Mesendoderm (in vitro differentiated cells): Measurements from ENCODE around the gene BOD1.

Source experiments
- DNase-seq: peaks from one replicate; pipeline ENCODE4 v3.0.0; 2013
- H2AK5ac ChIP-seq: 2 replicates; pipeline ENCODE4 v1.6.1; 2013; ENCODE audit warnings: low read length, inconsistent platforms
- H2BK120ac ChIP-seq: 2 replicates; pipeline ENCODE4 v1.6.1; 2013; ENCODE audit warnings: low read depth, mild to moderate bottlenecking, low read length, moderate library complexity, mixed read lengths
- H2BK15ac ChIP-seq: replicated peaks from 2 replicates; pipeline ENCODE4 v1.6.1; 2013; ENCODE audit warnings: low read depth, mild to moderate bottlenecking, moderate library complexity
- H2BK5ac ChIP-seq: 2 replicates; pipeline ENCODE4 v1.6.1; 2013; ENCODE audit warnings: low read length, inconsistent platforms
- H3K18ac ChIP-seq: 2 replicates; pipeline ENCODE4 v1.6.1; 2013; ENCODE audit warnings: mild to moderate bottlenecking, low read length, mixed read lengths
- H3K23ac ChIP-seq: one replicate; pipeline ENCODE4 v1.6.1; 2013; ENCODE audit warnings: low read length
- H3K27ac ChIP-seq: 2 replicates; pipeline ENCODE4 v1.5.1; 2013; ENCODE audit warnings: low read depth, mild to moderate bottlenecking, inconsistent platforms, low read length, moderate library complexity
- H3K27me3 ChIP-seq: 2 replicates; pipeline ENCODE4 v1.6.1; 2013; ENCODE audit warnings: low read length, control low read depth, mild to moderate bottlenecking, inconsistent platforms; ENCODE audit not compliant: insufficient read depth, poor library complexity
- H3K36me3 ChIP-seq: 2 replicates; pipeline ENCODE4 v1.6.1; 2013; ENCODE audit warnings: low read length, inconsistent platforms; ENCODE audit not compliant: control insufficient read depth, insufficient read depth
- H3K4ac ChIP-seq: one replicate; pipeline ENCODE4 v1.6.1; 2013; ENCODE audit warnings: low read depth, mild to moderate bottlenecking, low read length, moderate library complexity
- H3K4me1 ChIP-seq: 2 replicates; pipeline ENCODE4 v1.6.1; 2013; ENCODE audit warnings: low read depth, low read length, inconsistent platforms; ENCODE audit not compliant: control insufficient read depth
- H3K4me2 ChIP-seq: 2 replicates; pipeline ENCODE4 v1.6.1; 2013; ENCODE audit warnings: low read length
- H3K4me3 ChIP-seq: 2 replicates; pipeline ENCODE4 v1.5.1; 2013; ENCODE audit warnings: mild to moderate bottlenecking, low read length
- H3K56ac ChIP-seq: one replicate; pipeline ENCODE4 v1.6.1; 2013; ENCODE audit warnings: low read length
- H3K79me1 ChIP-seq: 2 replicates; pipeline ENCODE4 v1.6.1; 2013; ENCODE audit warnings: low read length, inconsistent platforms
- H3K79me2 ChIP-seq: 2 replicates; pipeline ENCODE4 v1.6.1; 2013; ENCODE audit warnings: mild to moderate bottlenecking, low read length; ENCODE audit not compliant: control insufficient read depth, insufficient read depth
- H3K9ac ChIP-seq: 2 replicates; pipeline ENCODE4 v1.6.1; 2013; ENCODE audit warnings: low read length, inconsistent platforms
- H4K5ac ChIP-seq: one replicate; pipeline ENCODE4 v1.6.1; 2013; ENCODE audit warnings: low read length
- H4K8ac ChIP-seq: one replicate; pipeline ENCODE4 v1.6.1; 2013; ENCODE audit warnings: low read depth, mild to moderate bottlenecking, control low read depth, low read length, moderate library complexity
- WGBS: extraction: QIAGEN DNeasy Blood & Tissue Kit; methylation state at CpG from one replicate; pipeline ENCODE4 v1.1.7; 2013; ENCODE audit warnings: low lambda C conversion rate, missing lambda C conversion rate; ENCODE audit not compliant: insufficient coverage; ENCODE audit errors: extremely low coverage; 5-methylcytosine and 5-hydroxymethylcytosine counted together

The BOD1 gene

DNA sequence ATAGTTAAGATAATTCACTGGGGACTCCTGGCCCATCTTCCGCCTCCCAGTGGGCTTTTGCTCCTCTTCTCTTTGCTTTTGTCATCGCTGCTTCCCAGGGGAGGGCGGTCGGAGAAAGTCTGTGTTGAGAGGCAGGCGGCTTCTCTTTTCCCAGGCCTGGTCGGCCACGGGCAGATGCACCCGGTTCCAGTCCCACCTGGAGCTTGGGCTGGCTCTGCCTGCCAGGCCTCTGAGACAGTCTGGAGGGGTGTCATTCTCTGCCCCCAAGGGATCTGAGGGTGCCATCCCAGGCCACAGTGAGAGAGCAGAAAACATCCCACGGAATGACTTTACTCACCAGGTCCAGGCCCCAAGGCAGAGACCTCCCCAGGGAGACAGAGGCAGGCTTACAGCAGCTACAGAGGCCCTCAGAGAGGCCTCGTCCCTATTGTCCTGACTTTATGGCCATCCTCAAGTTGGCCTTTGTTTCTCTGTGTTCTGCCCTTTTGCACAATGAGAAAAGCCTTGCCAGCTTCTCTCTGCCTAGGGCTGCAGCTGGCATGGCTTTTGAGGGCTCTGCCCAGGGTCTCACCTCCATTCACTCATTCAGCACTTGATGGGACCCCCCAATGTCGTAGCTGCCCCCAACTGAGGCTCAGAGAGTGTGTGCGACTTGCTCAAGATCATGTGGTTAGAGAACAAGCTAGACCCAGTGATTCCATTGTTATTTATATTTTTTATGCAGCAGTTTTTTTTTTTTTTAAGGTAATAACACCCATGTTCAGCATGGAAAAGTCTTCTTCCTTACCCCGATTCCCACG, 44.2 kb upstream of the BOD1 start:
- Histone ChIP-seq H2BK5ac (no peak overlapping the region), H3K56ac (no peak overlapping the region), H2BK120ac (no peak overlapping the region), H2BK15ac (no peak overlapping the region), H3K79me2 (no peaks in the 10 kb centered on the region), H3K9ac (no peak overlapping the region), H3K18ac (no peak overlapping the region), H3K79me1 (no peaks in the 10 kb centered on the region), H4K8ac (no peak overlapping the region), H4K5ac (no peak overlapping the region), H3K27ac (no peak overlapping the region), H3K27me3 (no peaks in the 10 kb centered on the region), H3K4me3 (no peak overlapping the region), H3K4me2 (no peak overlapping the region), H3K4me1 (no peaks in the 10 kb centered on the region), H3K23ac (no peak overlapping the region), H2AK5ac (no peak overlapping the region), H3K4ac (no peak overlapping the region), H3K36me3 (no peaks in the 10 kb centered on the region)
- no peak for DNase-seq
- no CpG with 5 or more reads among the region's 14 CpGs for WGBS

DNA sequence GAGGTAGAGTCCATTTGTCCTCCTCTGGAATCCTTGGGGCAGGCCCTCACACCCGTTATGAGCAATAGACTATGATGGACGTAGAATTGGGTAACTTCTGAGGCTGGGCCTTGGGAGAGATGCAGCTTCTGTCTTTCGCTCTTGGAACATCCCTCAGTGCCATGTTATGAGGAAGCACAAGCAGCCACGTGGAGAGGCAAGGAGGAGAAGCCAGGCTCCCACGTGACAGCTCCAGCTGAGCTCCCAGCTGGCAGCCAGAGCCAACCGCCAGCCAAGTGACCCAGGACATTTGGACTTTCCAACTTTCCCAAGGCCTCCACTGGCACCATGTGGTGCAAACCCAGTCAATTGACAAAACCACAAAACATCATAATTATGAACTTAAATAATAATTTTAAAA, 43.0 kb upstream of the BOD1 start:
- H3K4me2 ChIP-seq: no peak overlapping the region
- H3K9ac ChIP-seq: no peak overlapping the region
- no peaks in the 10 kb centered on the region for H3K79me2 ChIP-seq
- no peak for DNase-seq
- H3K27me3 ChIP-seq: no peaks in the 10 kb centered on the region
- no peak overlapping the region for H2BK5ac ChIP-seq
- no peak overlapping the region for H3K27ac ChIP-seq
- H2BK120ac ChIP-seq: no peak overlapping the region
- H3K4ac ChIP-seq: no peak overlapping the region
- H3K23ac ChIP-seq: no peak overlapping the region
- no peaks in the 10 kb centered on the region for H3K36me3 ChIP-seq
- H3K18ac ChIP-seq: no peak overlapping the region
- H2BK15ac ChIP-seq: no peak overlapping the region
- H3K4me3 ChIP-seq: no peak overlapping the region
- H3K4me1 ChIP-seq: no peaks in the 10 kb centered on the region
- H4K8ac ChIP-seq: no peak overlapping the region
- no peaks in the 10 kb centered on the region for H3K79me1 ChIP-seq
- H3K56ac ChIP-seq: no peak overlapping the region
- WGBS: no CpG with 5 or more reads among the region's 6 CpGs
- no peak overlapping the region for H4K5ac ChIP-seq
- H2AK5ac ChIP-seq: no peak overlapping the region

DNA sequence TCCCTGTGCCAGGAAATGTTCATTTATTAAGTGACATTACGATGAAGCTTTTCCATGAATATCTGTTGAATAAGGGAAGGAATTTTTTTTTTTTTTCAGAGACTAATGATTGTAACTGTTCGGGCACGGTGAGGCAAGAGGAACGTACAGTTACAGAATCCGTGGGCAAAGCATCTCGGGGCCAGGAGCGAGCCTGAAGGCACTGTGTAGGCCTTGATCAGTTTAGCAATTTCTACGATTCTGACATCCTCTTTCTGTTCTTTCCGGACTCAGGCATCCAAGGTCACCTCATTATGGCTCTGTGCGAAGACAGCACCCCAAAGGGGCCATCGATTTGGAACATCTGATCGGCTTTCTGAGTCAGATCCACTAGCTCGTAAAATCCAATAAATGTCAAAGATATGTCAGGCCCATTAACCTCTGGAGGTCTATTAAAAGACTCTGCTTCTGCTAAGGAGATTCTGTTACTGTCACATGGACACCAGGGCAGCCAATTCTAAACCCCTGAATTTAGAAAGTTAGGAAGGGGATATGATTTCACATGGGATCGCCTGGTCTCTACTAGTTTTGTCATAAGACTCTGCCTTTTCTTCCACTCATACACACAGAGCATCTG, 41.4 kb upstream of the BOD1 start:
- WGBS: no CpG with 5 or more reads among the region's 14 CpGs
- no peak overlapping the region for H4K5ac ChIP-seq
- H3K4me2 ChIP-seq: no peak overlapping the region
- H2BK120ac ChIP-seq: no peak overlapping the region
- no peak overlapping the region for H3K4ac ChIP-seq
- no peak overlapping the region for H3K23ac ChIP-seq
- H3K36me3 ChIP-seq: no peaks in the 10 kb centered on the region
- H3K79me2 ChIP-seq: no peaks in the 10 kb centered on the region
- no peak overlapping the region for H3K9ac ChIP-seq
- no peak overlapping the region for H2AK5ac ChIP-seq
- H3K18ac ChIP-seq: no peak overlapping the region
- H3K27ac ChIP-seq: no peak overlapping the region
- H3K4me1 ChIP-seq: no peaks in the 10 kb centered on the region
- no peaks in the 10 kb centered on the region for H3K79me1 ChIP-seq
- no peak overlapping the region for H3K56ac ChIP-seq
- H2BK5ac ChIP-seq: no peak overlapping the region
- H2BK15ac ChIP-seq: no peak overlapping the region
- H4K8ac ChIP-seq: no peak overlapping the region
- no peak overlapping the region for H3K4me3 ChIP-seq
- H3K27me3 ChIP-seq: no peaks in the 10 kb centered on the region
- DNase-seq: no peak

DNA sequence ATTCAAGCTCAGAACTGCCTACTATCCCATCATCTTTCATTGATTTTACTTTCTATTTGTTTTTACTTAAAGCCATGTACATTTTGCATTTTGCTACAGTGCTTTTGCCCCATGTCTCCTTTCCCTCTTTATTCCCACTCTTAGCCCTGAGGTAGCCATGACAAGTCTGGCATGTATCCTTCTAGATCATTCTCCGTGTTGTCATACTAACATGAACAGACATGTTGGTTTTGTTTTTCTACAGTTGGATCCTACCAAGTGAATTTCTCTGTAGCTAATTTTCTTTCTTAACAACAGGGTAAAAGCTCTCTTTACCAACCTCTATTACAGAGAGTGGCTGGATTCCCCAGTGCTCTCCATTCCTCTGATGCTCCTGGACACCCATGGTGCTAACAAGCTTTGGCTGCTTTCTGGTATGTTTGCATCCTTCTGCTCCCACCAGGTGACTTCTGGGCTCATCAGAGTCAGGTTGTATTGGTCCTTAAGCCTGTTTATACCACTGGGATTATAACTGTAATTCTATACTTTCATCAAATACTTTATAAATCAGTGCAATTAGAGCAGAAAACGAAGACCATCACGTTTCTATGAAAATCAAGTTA, 38.8 kb upstream of the BOD1 start:
- Histone ChIP-seq H3K27ac (no peak overlapping the region), H2BK5ac (no peak overlapping the region)
- no CpG with 5 or more reads among the region's 3 CpGs for WGBS

DNA sequence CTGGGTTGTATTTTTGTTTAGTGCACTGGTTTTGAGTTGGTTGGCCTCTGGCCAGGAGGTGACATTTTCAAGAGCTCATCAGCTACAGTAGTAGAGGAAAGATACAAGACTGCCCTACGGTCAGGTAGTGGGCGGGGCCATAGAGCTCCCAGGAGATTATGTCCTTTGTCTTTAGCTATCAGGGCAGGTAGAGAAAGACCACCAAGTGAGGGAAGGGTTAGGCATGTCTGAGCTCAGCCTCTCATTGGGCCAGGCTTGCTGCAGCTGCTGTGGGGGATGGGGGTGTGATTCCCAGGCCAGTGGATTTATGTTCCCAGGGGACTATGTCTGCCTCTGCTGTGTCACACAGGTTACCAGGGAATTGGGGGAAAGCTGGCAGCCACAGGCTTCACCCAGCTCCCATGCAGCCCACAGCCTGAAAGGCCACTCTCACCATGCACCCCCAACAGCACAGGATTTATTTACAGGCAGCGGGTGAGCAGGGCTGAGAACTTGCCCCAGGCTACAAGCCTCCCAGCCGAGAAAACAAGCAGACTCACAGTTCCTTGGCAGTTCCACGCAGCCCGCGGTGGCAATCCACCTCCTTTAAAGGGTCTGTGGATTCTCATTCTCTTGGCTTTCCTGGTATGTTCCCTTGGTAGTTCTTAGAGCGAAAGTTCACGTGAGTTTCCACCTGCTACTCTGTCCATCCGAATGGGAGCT, 37.5 kb upstream of the BOD1 start:
- no peak overlapping the region for H3K27ac ChIP-seq
- H4K8ac ChIP-seq: no peak overlapping the region
- H2BK120ac ChIP-seq: no peak overlapping the region
- no peak overlapping the region for H3K9ac ChIP-seq
- no peak overlapping the region for H3K4me3 ChIP-seq
- no peak overlapping the region for H3K4me2 ChIP-seq
- H3K79me1 ChIP-seq: no peaks in the 10 kb centered on the region
- no peak overlapping the region for H3K4ac ChIP-seq
- no peak for DNase-seq
- no peak overlapping the region for H3K18ac ChIP-seq
- no peak overlapping the region for H4K5ac ChIP-seq
- no peak overlapping the region for H2BK15ac ChIP-seq
- H3K79me2 ChIP-seq: no peaks in the 10 kb centered on the region
- no peaks in the 10 kb centered on the region for H3K4me1 ChIP-seq
- H3K27me3 ChIP-seq: no peaks in the 10 kb centered on the region
- no peaks in the 10 kb centered on the region for H3K36me3 ChIP-seq
- H3K56ac ChIP-seq: no peak overlapping the region
- no peak overlapping the region for H2BK5ac ChIP-seq
- H2AK5ac ChIP-seq: no peak overlapping the region
- no peak overlapping the region for H3K23ac ChIP-seq
- no CpG with 5 or more reads among the region's 10 CpGs for WGBS

More for the DNA sequence above, 38.8 kb upstream of the BOD1 start:
- no peak for DNase-seq
- H3K18ac ChIP-seq: no peak overlapping the region
- H2AK5ac ChIP-seq: no peak overlapping the region
- H3K4ac ChIP-seq: no peak overlapping the region
- H3K27me3 ChIP-seq: no peaks in the 10 kb centered on the region
- H4K8ac ChIP-seq: no peak overlapping the region
- no peaks in the 10 kb centered on the region for H3K79me2 ChIP-seq
- no peak overlapping the region for H3K23ac ChIP-seq
- H3K9ac ChIP-seq: no peak overlapping the region
- no peak overlapping the region for H4K5ac ChIP-seq
- H2BK120ac ChIP-seq: no peak overlapping the region
- no peak overlapping the region for H3K4me2 ChIP-seq
- no peak overlapping the region for H3K4me3 ChIP-seq
- no peaks in the 10 kb centered on the region for H3K4me1 ChIP-seq
- H3K56ac ChIP-seq: no peak overlapping the region
- no peaks in the 10 kb centered on the region for H3K36me3 ChIP-seq
- H3K79me1 ChIP-seq: no peaks in the 10 kb centered on the region
- H2BK15ac ChIP-seq: no peak overlapping the region
